GM12872 (cell line): ENCODE measurements around the gene ATAD3C.

Experiments
- TF ChIP-seq, protein P1 (sequence below): IDR thresholded peaks from 3 replicates; pipeline ENCODE4 v1.5.1; 2011; ENCODE audit warnings: low read depth, mild to moderate bottlenecking, low read length, moderate library complexity; ENCODE audit not compliant: insufficient read depth

ATAD3C gene

DNA sequence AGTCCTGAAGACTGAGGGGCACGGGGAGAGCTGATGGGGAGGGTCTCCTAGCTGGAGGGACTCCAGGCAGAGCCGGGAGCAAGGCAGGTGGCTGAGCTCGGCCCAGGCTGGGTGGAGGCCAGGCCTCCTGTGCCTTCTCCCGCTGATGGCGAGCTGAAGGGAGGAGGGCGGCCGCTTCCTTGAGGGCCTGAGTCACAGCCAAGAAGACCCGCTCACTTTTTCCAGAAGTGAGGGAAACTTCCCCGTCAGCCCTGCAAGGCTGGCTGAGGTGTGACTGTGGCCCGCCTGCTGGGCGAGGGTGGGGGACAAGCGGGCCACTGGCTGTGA lies 15.7 kb upstream of the ATAD3C start:
- TF ChIP-seq, protein P1, sequence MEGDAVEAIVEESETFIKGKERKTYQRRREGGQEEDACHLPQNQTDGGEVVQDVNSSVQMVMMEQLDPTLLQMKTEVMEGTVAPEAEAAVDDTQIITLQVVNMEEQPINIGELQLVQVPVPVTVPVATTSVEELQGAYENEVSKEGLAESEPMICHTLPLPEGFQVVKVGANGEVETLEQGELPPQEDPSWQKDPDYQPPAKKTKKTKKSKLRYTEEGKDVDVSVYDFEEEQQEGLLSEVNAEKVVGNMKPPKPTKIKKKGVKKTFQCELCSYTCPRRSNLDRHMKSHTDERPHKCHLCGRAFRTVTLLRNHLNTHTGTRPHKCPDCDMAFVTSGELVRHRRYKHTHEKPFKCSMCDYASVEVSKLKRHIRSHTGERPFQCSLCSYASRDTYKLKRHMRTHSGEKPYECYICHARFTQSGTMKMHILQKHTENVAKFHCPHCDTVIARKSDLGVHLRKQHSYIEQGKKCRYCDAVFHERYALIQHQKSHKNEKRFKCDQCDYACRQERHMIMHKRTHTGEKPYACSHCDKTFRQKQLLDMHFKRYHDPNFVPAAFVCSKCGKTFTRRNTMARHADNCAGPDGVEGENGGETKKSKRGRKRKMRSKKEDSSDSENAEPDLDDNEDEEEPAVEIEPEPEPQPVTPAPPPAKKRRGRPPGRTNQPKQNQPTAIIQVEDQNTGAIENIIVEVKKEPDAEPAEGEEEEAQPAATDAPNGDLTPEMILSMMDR = no peak

DNA sequence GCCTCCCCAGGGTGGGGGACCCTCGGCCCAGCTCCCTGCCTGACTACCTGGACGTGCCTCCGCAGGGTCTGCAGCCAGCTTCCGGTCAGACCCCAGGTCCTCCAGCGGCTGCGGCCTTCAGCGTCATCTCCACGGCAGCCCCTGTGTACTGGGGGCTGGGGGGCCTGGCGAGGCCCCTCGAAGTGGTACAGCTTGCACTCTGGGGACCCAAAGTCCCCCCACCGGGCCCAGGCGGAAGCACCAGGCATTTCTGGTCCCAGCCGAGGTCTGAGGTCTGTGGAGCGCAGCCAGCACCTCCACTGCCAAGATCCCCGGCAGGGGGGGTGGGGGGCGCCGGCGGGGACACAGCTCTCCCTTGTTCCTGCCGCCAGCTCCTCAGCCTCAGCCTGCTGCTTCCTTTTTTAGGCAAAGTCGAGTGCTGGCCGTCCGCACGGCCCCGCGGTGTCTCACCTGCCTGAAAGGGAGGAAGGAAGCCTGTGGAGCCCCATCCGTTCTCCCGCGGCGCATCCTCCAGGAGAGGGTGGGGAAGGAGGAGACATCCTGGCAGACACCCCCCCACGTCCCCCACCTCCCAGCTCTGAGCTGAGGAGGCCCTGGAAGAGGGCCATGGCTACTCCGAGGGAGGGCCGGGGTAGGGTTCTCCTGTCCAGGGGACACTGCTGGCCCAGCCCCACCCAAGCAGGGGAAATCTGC lies 15.2 kb upstream of the ATAD3C start:
- TF ChIP-seq, protein P1 = no peak

DNA sequence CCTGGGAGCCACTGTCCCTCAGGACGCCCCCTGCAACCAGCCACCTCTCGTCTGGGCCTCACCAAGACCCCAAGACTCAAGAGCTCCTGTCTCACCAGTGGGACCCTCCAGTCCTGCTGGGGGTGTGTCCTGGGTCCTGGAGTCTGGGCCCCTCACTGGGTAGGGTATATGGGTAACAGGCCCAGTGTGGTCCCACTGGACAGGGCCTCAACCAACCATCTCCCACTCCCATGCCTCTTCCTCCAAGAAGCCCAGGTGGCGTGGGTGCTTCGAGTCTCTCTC lies 14.7 kb upstream of the ATAD3C start:
- TF ChIP-seq, protein P1 = no peak

DNA sequence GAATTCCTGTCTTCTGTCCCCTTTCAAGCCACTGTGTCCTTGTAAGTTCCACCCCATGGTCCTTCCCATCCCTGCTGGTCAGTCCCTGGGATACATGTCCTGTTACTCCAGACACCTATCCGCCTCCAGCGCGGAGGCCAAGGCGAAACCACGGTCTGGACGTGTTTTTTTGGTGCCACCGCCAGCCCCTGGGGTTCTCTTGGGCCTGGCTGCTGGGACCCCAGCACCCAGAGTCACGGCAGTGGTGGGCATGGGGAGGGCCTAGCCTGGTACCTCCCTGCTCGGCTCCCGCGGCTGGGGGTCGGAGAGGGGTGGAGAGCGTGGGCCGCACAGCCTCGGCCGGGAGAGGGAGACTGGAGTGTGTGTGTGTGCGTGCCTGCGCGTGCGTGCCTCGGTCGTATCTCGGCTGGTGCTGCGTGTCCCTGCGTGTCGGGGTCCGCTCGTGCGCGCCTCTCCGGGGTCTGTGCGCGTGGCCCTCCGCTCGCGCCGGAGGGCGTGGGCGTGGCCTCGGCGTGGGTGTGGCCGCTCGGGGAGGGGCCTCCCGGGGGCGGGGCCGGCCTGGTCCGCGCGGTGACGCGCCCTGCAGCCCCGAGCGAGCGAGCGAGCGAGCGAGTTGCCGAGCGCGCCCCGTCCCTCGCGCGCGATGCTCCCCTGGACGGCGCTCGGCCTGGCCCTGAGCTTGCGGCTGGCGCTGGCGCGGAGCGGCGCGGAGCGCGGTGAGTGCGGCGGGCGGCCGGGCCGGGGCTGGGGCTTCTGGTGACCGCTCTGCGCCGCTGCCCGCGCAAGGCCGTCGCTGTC lies 14.2 kb upstream of the ATAD3C start, which contains the start of gene VWA1:
Gene VWA1, plus strand, starts transcription at position 585 of the 798 bp plus-strand sequence. Its CDS starts 59 bp downstream, at position 644.
- TF ChIP-seq, protein P1 = no peak

DNA sequence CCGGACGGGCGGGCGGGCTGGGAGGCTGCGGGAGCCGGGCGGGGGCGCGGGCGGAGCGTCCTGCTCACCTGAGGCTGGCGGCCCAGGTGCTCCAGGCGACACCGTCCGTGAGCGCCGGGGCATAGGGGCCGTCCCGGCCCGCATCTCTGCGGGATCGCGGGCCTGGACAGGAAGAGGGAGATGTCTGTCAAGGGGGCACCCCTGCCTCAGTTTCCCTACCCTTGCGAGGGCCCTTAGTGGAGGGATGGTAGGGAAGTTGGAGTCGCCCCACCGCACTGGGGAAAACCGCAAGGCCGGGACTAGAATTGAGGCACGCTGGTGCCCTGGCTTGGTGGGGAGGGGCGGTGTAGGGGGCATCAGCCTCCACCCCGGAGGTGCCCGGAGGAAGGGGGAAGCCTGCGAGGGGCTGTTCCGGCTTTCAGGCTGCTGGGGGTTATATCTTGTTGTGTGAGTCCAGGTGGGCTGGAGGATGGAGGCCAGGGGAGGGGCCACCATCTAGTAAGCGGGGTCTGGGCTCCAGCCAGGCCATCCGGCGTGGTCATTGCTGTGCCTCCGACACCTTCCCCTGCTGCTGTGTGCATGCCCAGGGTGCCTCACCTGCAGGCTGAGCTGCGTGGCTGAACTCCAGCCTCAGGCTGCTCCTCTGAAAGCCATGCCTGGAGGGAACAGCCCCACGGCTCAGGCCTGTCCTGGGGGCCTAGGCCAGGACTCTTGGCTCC lies 13.4 kb upstream of the ATAD3C start:
- TF ChIP-seq, protein P1 = no peak

DNA sequence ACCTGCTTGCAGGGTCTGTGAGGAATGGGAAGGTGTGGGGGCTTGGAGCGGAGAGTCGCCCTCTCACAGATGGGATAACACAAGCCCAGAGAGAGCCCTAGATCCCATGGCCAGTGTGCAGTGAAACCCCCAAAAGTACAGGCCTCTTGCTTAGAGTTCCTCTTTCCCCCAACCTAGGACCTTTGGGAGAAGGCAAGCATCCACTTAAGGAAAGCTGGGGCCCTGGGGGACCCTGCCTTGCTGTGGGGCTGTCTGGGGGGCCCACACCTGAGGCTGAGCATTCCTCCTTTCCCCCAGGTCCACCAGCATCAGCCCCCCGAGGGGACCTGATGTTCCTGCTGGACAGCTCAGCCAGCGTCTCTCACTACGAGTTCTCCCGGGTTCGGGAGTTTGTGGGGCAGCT lies 12.9 kb upstream of the ATAD3C start:
- TF ChIP-seq, protein P1 = no peak

DNA sequence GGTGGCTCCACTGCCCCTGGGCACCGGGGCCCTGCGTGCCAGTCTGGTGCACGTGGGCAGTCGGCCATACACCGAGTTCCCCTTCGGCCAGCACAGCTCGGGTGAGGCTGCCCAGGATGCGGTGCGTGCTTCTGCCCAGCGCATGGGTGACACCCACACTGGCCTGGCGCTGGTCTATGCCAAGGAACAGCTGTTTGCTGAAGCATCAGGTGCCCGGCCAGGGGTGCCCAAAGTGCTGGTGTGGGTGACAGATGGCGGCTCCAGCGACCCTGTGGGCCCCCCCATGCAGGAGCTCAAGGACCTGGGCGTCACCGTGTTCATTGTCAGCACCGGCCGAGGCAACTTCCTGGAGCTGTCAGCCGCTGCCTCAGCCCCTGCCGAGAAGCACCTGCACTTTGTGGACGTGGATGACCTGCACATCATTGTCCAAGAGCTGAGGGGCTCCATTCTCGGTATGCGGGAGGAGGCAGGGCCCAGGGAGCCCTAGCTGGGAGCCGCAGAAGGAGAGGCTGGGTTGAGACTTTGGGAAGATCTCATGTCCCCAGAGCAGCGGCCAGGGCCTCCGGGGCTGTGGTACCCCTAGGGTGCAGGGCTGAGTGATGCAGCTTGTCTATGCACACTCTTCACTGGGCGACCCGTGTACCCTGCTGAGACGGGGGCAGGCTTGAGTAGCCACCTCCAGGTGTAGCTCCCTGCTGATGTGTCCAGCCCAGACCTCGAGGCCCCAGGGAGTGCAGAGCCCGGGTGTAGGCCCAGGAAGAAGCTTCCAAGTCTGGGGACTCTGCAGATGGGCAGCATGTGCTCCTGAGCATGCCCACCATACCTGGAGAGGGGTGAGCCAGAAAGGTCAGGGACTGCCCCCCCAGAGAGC lies 12.2 kb upstream of the ATAD3C start:
- TF ChIP-seq, protein P1 = no peak
